Measurements from ENCODE around the gene RALGAPA2. TPM values are rescaled to one million over a fixed set of nuclear protein-coding genes. Genes with fewer than 3 reads are reported as not detected.

RALGAPA2 gene
- total and polyA plus RNA-seq, 7 donors = 8.4 to 23.2 (median 18.5) TPM

DNA sequence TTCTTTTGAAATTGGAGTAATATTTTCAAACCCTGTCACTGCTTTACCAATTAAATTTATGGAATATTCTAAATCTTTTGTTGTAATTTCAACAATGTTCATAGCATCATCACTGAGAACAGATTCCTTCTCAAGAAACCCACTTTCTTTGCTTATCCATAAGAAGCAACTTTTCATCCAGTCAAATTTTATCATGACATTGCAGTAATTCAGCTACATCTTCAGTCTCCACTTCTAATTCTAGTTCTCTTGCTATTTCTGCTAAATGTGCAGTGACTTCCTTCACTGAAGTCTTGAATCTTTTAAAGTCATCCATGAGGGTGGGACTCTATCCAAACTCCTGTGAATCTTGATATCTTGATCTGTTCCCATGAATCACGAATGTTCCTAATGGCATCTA, 212.1 kb downstream of the RALGAPA2 start:
- Histone ChIP-seq H3K27me3 (no peaks in the 10 kb centered on the region), H3K36me3 (peaks cover 0 to 58% (median 14%) of the 10 kb centered on the region in 4 donors), H3K9me3 (no peaks in the 10 kb centered on the region), H3K4me1 (peaks cover 0 to 15% (median 0%) of the 10 kb centered on the region in 4 donors), H3K27ac (no peak overlapping the region), H3K4me3 (no peak overlapping the region)
- intact Hi-C loops (cut with DNase I) = no loop called here
- 92 to 97% methylated on average over 1 of the region's 1 CpG for WGBS, 2 donors
- no peak for DNase-seq
- no peak for TF ChIP-seq POLR2A (IDR thresholded peaks at IDR 0.05)
- TF ChIP-seq EP300 (IDR thresholded peaks at IDR 0.05) = no peak

DNA sequence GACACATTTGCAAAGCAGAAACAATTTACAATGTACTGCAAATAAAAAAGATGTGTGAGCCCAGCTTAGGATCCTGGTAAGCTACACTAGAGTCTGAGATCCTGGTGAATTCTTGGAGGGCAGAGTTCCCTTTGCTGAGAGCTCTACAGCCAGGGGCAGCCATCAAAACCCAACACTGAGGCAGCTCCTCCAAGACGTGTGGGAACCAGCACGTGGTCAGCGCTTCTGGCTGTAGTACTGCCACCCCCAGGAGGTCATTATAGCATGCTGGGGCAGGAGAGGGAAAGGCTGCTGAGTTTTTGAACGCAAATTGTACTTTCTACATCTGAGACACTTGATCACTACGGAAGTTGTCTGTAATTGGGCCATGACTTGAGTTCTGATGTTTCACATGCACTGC, 213.0 kb downstream of the RALGAPA2 start:
- peaks cover 0 to 60% (median 14%) of the 10 kb centered on the region in 4 donors for H3K36me3 ChIP-seq
- H3K27ac ChIP-seq = no peak overlapping the region
- no peak overlapping the region for H3K4me3 ChIP-seq
- 92 to 95% methylated on average over 5 of the region's 5 CpGs for WGBS, 2 donors
- DNase-seq = no peak
- TF ChIP-seq POLR2AphosphoS5 (IDR thresholded peaks at IDR 0.05) (no peak), EP300 (IDR thresholded peaks at IDR 0.05) (no peak), POLR2A (IDR thresholded peaks at IDR 0.05) (no peak)
- TF ChIP-seq, protein P1, sequence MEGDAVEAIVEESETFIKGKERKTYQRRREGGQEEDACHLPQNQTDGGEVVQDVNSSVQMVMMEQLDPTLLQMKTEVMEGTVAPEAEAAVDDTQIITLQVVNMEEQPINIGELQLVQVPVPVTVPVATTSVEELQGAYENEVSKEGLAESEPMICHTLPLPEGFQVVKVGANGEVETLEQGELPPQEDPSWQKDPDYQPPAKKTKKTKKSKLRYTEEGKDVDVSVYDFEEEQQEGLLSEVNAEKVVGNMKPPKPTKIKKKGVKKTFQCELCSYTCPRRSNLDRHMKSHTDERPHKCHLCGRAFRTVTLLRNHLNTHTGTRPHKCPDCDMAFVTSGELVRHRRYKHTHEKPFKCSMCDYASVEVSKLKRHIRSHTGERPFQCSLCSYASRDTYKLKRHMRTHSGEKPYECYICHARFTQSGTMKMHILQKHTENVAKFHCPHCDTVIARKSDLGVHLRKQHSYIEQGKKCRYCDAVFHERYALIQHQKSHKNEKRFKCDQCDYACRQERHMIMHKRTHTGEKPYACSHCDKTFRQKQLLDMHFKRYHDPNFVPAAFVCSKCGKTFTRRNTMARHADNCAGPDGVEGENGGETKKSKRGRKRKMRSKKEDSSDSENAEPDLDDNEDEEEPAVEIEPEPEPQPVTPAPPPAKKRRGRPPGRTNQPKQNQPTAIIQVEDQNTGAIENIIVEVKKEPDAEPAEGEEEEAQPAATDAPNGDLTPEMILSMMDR (IDR thresholded peaks at IDR 0.05) = no peak
- H3K27me3 ChIP-seq = no peaks in the 10 kb centered on the region
- intact Hi-C loops (cut with DNase I) = no loop called here
- H3K9me3 ChIP-seq = no peaks in the 10 kb centered on the region
- H3K4me1 ChIP-seq = peaks cover 0 to 15% (median 0%) of the 10 kb centered on the region in 4 donors

DNA sequence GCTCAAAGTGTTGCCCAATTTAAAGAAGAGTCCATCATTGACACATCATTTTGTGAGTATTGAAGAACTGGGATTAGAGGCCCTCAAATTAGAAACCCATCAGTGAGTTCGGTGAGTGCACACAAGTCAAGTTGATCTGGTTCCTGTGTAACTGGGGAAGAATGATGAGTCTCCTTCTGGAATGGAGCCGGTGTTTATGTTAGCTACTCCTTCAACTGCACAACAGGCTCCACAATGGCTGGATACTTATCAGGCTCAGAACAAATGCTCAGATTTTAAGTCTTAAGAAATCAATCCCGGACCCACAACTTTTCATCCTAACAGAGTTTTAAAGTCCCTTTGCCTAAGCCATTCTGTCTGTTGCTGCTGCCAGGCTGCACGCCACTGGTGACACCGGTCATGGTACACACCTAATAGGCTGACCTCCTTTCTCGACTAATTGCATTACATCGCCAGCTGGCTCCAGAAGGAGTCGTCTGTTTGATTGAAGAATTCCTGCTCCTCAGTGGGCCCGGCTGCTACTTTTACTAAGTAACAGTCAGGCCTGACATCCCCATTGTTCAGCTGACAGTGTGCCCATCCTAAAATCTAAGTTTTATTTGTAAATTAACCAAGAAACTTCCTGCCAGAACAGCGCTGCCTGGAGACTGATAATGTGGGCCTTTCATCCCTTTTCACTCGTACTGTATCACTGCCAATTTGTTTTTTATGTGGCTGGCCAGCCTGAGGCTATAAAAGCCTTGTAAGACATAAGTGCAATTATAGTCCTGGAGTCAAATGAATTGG, 214.2 kb downstream of the RALGAPA2 start:
- intact Hi-C loops (cut with DNase I) = no loop called here
- Histone ChIP-seq H3K27me3 (no peaks in the 10 kb centered on the region), H3K9me3 (no peaks in the 10 kb centered on the region), H3K36me3 (peaks cover 0 to 57% (median 14%) of the 10 kb centered on the region in 4 donors), H3K4me1 (peaks cover 0 to 15% (median 0%) of the 10 kb centered on the region in 4 donors), H3K27ac (no peak overlapping the region), H3K4me3 (no peak overlapping the region)
- WGBS, 2 donors = 46 to 64% methylated on average over 11 of the region's 11 CpGs
- no peak for TF ChIP-seq EP300 (IDR thresholded peaks at IDR 0.05)
- TF ChIP-seq POLR2A (IDR thresholded peaks at IDR 0.05) = no peak
- no peak for TF ChIP-seq POLR2AphosphoS5 (IDR thresholded peaks at IDR 0.05)
- TF ChIP-seq, protein P1 (IDR thresholded peaks at IDR 0.05) = no peak
- no peak for DNase-seq

DNA sequence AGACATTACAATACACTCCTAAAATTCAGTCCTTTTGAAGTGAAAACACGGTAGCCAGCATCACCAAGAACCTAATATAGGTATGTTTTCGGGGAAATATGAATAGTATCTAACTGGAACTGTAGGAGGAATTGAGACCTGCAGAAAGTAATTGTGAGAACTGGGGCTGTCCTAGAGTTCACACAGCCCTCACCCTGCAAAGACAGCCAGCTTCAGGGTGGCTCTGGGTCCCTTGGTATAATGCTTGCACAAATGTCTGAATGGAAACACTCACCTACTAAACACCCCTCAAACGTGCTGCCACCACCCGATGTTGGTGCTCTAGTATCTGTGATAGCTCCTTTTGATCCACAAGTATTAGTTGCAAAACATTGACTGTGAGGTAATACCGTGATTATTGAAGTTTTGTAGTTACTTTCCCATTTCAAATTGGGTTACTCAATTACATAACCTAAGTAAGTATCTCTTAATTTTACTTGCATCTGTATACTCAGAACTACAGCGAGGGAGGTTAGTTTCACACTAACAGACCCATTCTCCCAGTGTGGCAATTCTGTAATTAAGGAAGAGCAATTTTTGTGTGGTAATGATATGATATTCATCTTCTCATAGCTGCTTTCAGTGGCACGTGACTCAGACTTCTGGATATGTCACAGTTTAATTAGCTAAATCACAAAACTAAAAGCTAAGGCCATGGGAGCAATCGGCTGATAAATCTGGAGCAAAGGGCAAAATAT, 215.0 kb downstream of the RALGAPA2 start:
- peaks cover 0 to 49% (median 6%) of the 10 kb centered on the region in 4 donors for H3K36me3 ChIP-seq
- no peak for DNase-seq
- no peak overlapping the region for H3K27ac ChIP-seq
- intact Hi-C loops (cut with DNase I) = no loop called here
- no peak overlapping the region for H3K4me3 ChIP-seq
- 84 to 87% methylated on average over 8 of the region's 8 CpGs for WGBS, 2 donors
- H3K27me3 ChIP-seq = no peaks in the 10 kb centered on the region
- H3K9me3 ChIP-seq = no peaks in the 10 kb centered on the region
- TF ChIP-seq, protein P1 (IDR thresholded peaks at IDR 0.05) = no peak
- TF ChIP-seq POLR2A (IDR thresholded peaks at IDR 0.05) = no peak
- no peak for TF ChIP-seq POLR2AphosphoS5 (IDR thresholded peaks at IDR 0.05)
- H3K4me1 ChIP-seq = peaks cover 0 to 15% (median 0%) of the 10 kb centered on the region in 4 donors
